ENCODE results near the gene RBM5.

DNA sequence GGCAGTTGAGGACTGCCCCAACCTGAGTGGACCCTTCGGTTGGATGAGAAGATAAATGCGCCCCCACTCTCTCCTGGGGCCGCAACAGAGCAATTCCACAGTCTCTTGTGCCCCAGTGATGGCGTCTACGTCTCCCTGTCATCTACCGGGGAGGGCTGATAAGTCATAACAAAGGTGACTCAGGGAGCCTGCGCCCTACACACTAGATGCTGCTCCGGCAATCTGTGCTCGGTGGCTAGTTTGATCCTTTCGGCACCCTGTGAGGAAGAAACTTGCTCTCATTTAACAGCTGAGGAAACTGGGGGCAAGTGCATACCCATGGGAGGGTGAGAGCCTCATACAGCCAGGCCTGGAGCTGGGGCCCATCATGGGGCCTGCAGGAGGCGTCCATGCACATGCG is 52.3 kb downstream of the RBM5 start:
- TF ChIP-seq FOXK2 (IDR thresholded peaks at IDR 0.05) (no peak), FOXM1 (IDR thresholded peaks at IDR 0.05; ENCODE audit: borderline replicate concordance) (no peak), TARDBP (IDR thresholded peaks at IDR 0.05) (no peak), BHLHE40 (IDR thresholded peaks at IDR 0.05; ENCODE audit: borderline replicate concordance) (no peak), L3MBTL2 (conservative IDR thresholded peaks at IDR 0.05) (no peak), SUZ12 (IDR thresholded peaks at IDR 0.05) (no peak), FOXA1 (IDR thresholded peaks at IDR 0.05) (no peak), SP1 (IDR thresholded peaks at IDR 0.05) (no peak), LEF1 (IDR thresholded peaks at IDR 0.05; ENCODE audit: borderline replicate concordance) (no peak), ELF4 (IDR thresholded peaks at IDR 0.05) (no peak), ARNT (IDR thresholded peaks at IDR 0.05) (no peak), NFRKB (IDR thresholded peaks at IDR 0.05) (no peak), HDGF (IDR thresholded peaks at IDR 0.05; ENCODE audit: borderline replicate concordance) (no peak)
- TF ChIP-seq, protein P1, sequence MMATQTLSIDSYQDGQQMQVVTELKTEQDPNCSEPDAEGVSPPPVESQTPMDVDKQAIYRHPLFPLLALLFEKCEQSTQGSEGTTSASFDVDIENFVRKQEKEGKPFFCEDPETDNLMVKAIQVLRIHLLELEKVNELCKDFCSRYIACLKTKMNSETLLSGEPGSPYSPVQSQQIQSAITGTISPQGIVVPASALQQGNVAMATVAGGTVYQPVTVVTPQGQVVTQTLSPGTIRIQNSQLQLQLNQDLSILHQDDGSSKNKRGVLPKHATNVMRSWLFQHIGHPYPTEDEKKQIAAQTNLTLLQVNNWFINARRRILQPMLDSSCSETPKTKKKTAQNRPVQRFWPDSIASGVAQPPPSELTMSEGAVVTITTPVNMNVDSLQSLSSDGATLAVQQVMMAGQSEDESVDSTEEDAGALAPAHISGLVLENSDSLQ (IDR thresholded peaks at IDR 0.05): no peak

Measured in HEK293T (cell line).